Neutrophil (primary cell): ENCODE results near the gene PDE3A.

Experiments used
- H3K27ac ChIP-seq: fragments of 200-600 bp; sonication (generic); 2 replicates; pipeline ENCODE4 v1.5.1; 2016; ENCODE audit warnings: mild to moderate bottlenecking, moderate library complexity
- H3K27me3 ChIP-seq: fragments of 200-600 bp; sonication (generic); 2 replicates; pipeline ENCODE4 v1.6.0; 2016; ENCODE audit warnings: mild to moderate bottlenecking
- H3K36me3 ChIP-seq: fragments of 200-600 bp; sonication (generic); 2 replicates; pipeline ENCODE4 v1.5.1; 2017
- H3K4me1 ChIP-seq, 2 experiments: fragments of 200-600 bp in 1 of 2; sonication (generic) in 1 of 2; 1 replicate in 1 of 2; 2 replicates in 1 of 2; pipeline versions ENCODE4 v1.5.1 to v1.6.1; 2013 to 2016; ENCODE audit warnings: low read depth in 1 of 2, low read length in 1 of 2, mild to moderate bottlenecking in 1 of 2, moderate library complexity in 1 of 2; ENCODE audit not compliant: control insufficient read depth in 1 of 2, insufficient read depth in 1 of 2
- H3K4me3 ChIP-seq, 2 experiments: fragments of 200-600 bp in 1 of 2; sonication (generic) in 1 of 2; 1 replicate in 1 of 2; 2 replicates in 1 of 2; pipeline ENCODE4 v1.5.1; 2013 to 2016; ENCODE audit warnings: low read depth in 1 of 2, low read length in 1 of 2, mild to moderate bottlenecking in 1 of 2, moderate library complexity in 1 of 2
- H3K9me3 ChIP-seq: fragments of 200-600 bp; sonication (generic); 2 replicates; pipeline ENCODE4 v1.5.1; 2016
- CTCF ChIP-seq: fragments of 200-600 bp; sonication (generic); IDR thresholded peaks from 2 replicates; pipeline ENCODE4 v1.5.1; 2016; ENCODE audit warnings: antibody characterized with exemption

The PDE3A gene

GRCh38 chr12:20443792-20444191 is 75.5 kb downstream of the PDE3A start:
- TF ChIP-seq CTCF, result no peak
- Histone ChIP-seq H3K27me3 (no peaks in the 10 kb centered on the region), H3K27ac (no peak overlapping the region)

GRCh38 chr12:20444595-20445170 is 76.3 kb downstream of the PDE3A start:
- no peak overlapping the region for H3K4me3 ChIP-seq
- H3K27ac ChIP-seq, result no peak overlapping the region
- H3K27me3 ChIP-seq, result no peaks in the 10 kb centered on the region
- no peaks in the 10 kb centered on the region for H3K9me3 ChIP-seq
- H3K4me1 ChIP-seq, result no peaks in the 10 kb centered on the region
- no peak for TF ChIP-seq CTCF
- no peaks in the 10 kb centered on the region for H3K36me3 ChIP-seq

More at GRCh38 chr12:20443792-20444191, 75.5 kb downstream of the PDE3A start:
- Histone ChIP-seq H3K4me3 (no peak overlapping the region), H3K36me3 (no peaks in the 10 kb centered on the region), H3K9me3 (no peaks in the 10 kb centered on the region), H3K4me1 (no peaks in the 10 kb centered on the region)

- Histone ChIP-seq H3K9me3 (no peaks in the 10 kb centered on the region), H3K27me3 (no peaks in the 10 kb centered on the region), H3K4me3 (no peak overlapping the region), H3K27ac (no peak overlapping the region), H3K4me1 (no peaks in the 10 kb centered on the region), H3K36me3 (no peaks in the 10 kb centered on the region)
- TF ChIP-seq CTCF, result no peak
These were observed 77.3 kb downstream of the PDE3A start for GRCh38 chr12:20445687-20446086.

GRCh38 chr12:20446836-20447235 is 78.5 kb downstream of the PDE3A start:
- no peak for TF ChIP-seq CTCF
- H3K9me3 ChIP-seq, result no peaks in the 10 kb centered on the region
- H3K27me3 ChIP-seq, result no peaks in the 10 kb centered on the region
- H3K4me3 ChIP-seq, result no peak overlapping the region
- H3K4me1 ChIP-seq, result no peaks in the 10 kb centered on the region
- no peaks in the 10 kb centered on the region for H3K36me3 ChIP-seq
- H3K27ac ChIP-seq, result no peak overlapping the region

- no peaks in the 10 kb centered on the region for H3K36me3 ChIP-seq
- no peaks in the 10 kb centered on the region for H3K4me1 ChIP-seq
- no peaks in the 10 kb centered on the region for H3K27me3 ChIP-seq
- TF ChIP-seq CTCF, result no peak
- no peak overlapping the region for H3K4me3 ChIP-seq
- no peaks in the 10 kb centered on the region for H3K9me3 ChIP-seq
- H3K27ac ChIP-seq, result no peak overlapping the region
These were observed 80.4 kb downstream of the PDE3A start for GRCh38 chr12:20448781-20449180.
